DND-41 (cell line): ENCODE measurements around the gene SLC7A11.

Experiments
- CTCF ChIP-seq: IDR thresholded peaks from 2 replicates; pipeline ENCODE4 v1.5.1; 2012; ENCODE audit warnings: borderline replicate concordance, low read length, moderate library complexity, mild to moderate bottlenecking; ENCODE audit not compliant: poor library complexity, severe bottlenecking; ENCODE audit errors: extremely low read depth
- EZH2 ChIP-seq: IDR thresholded peaks from 3 replicates; pipeline ENCODE4 v1.6.1; 2012; ENCODE audit warnings: borderline replicate concordance, low read depth, mild to moderate bottlenecking, moderate library complexity, low read length, inconsistent platforms; ENCODE audit not compliant: severe bottlenecking

GRCh38 chr4:138252551-138252950 lies 10.4 kb upstream of the SLC7A11 start:
- TF ChIP-seq CTCF (no peak), EZH2 (no peak)
